Panc1 (cell line): ENCODE measurements around the gene PPP4R3B.

Experiments
- TCF7L2 ChIP-seq: IDR thresholded peaks from 2 replicates; pipeline ENCODE4 v1.6.1; 2011; ENCODE audit warnings: mild to moderate bottlenecking, low read depth, low read length, inconsistent platforms
- TF ChIP-seq, protein P1 (sequence below): fragments of 450-650 bp; IDR thresholded peaks from 2 replicates; pipeline ENCODE4 v1.5.1; 2017; ENCODE audit warnings: mild to moderate bottlenecking

DNA sequence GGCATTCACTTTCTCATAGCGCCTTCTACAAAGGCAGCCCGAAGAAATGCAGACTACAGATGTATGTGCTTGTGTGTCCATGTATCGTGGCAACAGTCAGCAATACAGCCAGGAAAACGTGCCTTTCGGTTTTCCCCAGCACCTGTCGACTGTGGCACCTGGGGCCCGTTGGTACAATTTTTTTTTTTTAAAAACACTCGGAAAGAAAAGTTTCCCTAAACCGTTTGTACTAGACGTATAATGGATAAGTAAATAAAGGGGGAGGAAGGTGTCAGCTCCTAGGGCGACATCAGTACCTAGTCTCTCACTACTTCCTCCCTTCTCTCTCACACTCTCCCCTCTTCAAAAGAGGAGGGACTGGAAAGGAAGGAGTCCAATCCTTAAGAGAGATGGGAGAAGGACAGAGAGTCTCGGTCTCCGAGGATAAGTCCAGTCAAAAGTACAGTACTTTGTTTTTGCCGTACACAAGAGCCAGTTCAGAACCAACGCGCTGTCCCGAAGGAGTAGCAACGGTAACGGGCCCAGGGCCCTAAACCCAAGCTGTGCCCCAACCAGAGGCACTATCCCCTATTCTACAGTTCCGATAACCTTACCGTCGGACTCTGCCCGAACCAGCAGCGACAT, 759 bp downstream of the PPP4R3B start:
- TF ChIP-seq, protein P1, sequence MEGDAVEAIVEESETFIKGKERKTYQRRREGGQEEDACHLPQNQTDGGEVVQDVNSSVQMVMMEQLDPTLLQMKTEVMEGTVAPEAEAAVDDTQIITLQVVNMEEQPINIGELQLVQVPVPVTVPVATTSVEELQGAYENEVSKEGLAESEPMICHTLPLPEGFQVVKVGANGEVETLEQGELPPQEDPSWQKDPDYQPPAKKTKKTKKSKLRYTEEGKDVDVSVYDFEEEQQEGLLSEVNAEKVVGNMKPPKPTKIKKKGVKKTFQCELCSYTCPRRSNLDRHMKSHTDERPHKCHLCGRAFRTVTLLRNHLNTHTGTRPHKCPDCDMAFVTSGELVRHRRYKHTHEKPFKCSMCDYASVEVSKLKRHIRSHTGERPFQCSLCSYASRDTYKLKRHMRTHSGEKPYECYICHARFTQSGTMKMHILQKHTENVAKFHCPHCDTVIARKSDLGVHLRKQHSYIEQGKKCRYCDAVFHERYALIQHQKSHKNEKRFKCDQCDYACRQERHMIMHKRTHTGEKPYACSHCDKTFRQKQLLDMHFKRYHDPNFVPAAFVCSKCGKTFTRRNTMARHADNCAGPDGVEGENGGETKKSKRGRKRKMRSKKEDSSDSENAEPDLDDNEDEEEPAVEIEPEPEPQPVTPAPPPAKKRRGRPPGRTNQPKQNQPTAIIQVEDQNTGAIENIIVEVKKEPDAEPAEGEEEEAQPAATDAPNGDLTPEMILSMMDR: no peak
- TF ChIP-seq TCF7L2: no peak
